GM23248 (cell line): Measurements from ENCODE around the gene RPS6KA5.

Experiments
- EZH2 ChIP-seq: fragments of 200-600 bp; sonication (generic); IDR thresholded peaks from 2 replicates; pipeline ENCODE4 v1.6.1; 2018; ENCODE audit warnings: antibody characterized with exemption, mild to moderate bottlenecking; ENCODE audit not compliant: insufficient read depth, poor library complexity, severe bottlenecking
- EZH2phosphoT487 ChIP-seq: fragments of 200-600 bp; sonication (generic); IDR thresholded peaks from 2 replicates; pipeline ENCODE4 v1.6.1; 2018; ENCODE audit warnings: antibody characterized with exemption, moderate library complexity, mild to moderate bottlenecking, low read depth; ENCODE audit not compliant: insufficient read depth

DNA sequence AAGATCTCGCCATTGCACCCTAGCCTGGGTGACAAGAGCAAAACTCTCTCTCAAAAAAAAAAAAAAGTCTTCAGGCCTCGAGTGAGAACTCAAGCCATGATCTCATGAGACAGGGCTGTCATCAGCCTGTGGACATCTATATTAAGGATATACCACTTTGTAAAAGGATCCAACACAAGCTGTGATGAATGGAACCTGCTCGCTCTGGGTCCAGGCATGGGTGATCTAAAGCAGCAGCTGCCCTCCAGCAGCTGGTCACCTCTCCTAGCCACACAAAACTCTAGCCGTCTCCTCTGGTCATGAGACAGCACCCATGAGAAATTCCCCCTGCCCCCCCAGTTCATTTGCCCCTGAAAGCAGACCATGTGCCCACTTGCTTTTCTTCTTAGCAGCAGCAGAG is 34.3 kb upstream of the RPS6KA5 start:
- TF ChIP-seq EZH2phosphoT487 (no peak), EZH2 (no peak)
